Activated CD4-positive, alpha-beta T cell treated with anti-CD3 and anti-CD28 coated beads, Interleukin-2, amount 50 U/mL, for 24 hours (primary cell): ENCODE measurements around the gene MACF1.
"Not testable (repeated sequence)": the region's sequence is repeated elsewhere in the genome, so short reads cannot be mapped to it uniquely, and the experiment has no call there.

Source experiments
- DNase-seq, 2 donors: peaks; one replicate each; pipeline ENCODE4 v3.0.0-alpha.2; 2020; ENCODE audit warnings: low read depth in 1 of 2, low spot score in 1 of 2

The MACF1 gene

DNA sequence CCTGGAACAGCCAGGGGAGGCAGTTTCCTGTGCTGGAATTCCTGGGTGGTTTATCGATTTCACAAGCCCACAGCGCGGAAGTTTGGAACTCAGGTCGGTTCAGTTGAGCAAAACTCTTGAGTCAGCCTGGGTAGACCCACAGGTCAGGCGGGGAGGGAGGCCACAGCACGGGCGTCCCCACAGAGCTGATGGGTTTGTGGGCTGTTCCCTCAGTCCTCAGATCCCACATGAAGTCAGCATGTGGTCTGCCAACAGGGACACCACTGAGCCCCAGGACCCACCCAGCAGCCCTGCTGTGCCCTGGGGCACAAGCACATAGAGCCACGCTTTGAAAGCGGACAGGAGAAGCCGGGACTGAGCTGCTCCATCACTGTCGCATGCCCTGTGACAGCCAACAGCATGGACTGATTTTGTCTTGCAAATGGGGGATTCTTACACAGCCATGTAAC, 304.4 kb downstream of the MACF1 start:
- DNase-seq, result no peak

DNA sequence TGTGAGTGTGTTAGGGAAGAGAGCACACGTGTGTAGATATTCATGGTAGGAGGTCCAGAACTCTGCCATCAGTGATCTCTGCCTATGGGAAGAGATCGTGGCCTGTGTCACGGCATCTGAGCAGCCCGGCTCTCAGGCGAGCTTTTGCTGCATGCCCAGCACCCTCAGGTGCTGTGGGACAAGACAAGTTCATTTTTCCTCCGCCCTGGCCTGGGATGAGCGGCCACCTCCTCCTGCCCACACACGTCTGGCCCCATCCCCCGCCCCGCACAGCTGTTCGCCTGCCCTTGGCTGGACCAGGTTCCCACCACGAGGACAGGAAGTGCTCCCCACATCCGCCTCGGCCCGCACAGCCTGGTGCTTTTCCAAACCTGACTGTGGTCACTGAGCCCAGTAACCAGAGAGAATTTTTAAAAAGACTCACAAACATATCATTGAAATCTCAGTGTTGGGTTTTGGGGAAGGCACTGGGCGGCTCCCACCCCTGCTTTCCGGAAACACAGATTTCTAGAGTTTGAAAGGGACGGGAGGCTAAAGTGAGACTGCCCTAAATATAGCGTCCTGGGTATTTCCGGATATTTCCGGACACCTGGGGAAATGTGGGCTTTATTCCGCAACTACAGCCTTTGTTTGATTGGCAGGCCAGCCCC, 305.0 kb downstream of the MACF1 start:
- no peak for DNase-seq

DNA sequence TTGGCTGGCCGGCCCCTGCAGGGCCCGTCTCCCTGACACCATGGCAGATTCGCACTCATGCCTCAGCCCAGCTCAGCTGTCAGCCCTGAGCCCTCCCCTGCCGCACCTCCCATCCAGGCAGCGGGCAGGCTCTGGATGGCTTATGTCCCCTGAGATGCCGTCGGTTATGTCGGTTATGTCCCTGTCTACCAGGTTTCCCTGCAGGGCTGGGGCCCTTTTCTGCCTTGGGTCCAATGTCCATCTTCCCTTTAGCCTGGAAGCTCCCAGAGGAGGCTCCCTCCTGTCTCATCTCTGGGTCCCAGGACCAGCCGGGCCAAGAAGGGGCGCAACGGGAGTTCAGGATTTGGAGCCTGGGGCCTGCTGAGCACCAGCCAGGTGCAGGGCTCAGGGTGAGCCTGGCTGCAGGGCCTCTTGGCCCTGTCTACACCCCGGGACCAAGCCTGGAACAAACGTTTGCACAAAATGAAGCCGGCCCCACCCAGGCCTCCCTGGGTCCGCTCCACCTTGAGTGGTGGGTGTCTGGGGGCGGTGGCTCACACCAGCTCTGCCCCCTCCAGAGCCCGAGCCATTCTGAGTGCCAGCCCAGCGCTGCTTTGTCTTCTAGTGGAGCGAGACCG, 306.2 kb downstream of the MACF1 start:
- not testable (repeated sequence) for DNase-seq

DNA sequence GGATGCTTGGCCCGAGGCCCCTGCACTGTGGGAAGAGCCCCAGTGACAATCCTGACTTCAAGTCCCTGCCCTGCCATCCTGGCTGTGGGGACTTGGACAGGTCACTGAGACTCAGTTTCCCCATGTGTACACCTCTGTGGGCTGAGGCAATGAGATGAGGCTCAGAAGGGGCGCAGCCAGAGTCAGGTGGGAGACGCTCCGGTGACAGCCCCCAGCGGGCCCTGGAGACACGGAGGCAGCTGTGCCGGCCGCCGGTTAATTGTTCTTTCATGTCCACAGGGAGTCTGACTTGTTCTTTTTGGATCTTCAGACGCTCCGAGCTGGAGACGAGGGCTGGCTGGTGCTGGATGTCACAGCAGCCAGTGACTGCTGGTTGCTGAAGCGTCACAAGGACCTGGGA, 307.0 kb downstream of the MACF1 start:
- not testable (repeated sequence) for DNase-seq

DNA sequence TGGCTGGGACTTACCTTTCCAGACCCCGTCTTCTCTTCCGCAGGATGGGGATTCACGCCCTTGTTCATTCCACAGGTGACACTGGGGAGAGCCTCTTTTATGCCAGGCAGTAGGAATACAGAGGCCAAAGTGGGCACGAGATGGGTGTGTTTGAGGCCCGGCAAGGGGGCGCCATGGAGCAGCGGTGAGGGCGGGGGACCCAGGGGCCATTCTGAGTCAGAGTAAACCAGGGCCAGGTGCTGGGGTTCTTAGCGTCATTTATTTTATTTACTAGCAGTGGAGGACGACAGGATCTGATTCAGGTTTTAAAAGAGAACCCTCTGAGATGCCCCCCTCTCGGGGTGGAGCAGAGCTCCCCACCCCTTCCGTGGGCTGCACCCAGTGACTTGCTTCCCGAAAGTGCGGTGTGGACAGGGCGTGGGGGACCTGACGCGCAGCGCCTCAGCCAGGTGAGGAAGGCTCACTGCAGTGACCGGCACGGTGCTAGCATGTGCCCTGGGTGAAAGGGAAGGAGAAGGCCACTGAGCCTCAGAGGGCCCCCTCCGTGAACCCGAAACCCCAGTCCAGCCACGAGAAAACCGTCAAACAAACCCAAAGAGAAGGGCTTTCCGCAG, 307.8 kb downstream of the MACF1 start:
- not testable (repeated sequence) for DNase-seq

DNA sequence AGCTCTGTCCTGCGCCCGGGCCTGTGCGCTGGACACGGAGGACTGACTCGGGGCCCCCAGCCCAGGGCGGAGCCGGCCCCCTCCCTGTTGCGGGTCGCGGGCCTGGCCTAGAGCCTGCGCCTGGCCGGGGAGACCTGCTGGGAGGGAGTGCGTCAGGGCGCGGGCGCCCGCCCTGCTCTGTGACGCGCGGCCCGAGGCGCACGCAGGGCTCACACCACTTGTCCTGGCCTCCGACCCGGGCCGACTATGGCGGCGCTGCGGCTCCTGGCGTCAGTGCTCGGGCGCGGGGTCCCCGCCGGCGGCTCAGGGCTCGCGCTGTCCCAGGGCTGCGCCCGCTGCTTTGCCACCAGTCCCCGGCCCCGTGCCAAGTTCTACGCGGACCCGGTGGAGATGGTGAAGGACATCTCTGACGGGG, 310.2 kb downstream of the MACF1 start:
- DNase-seq, result not testable (repeated sequence)

DNA sequence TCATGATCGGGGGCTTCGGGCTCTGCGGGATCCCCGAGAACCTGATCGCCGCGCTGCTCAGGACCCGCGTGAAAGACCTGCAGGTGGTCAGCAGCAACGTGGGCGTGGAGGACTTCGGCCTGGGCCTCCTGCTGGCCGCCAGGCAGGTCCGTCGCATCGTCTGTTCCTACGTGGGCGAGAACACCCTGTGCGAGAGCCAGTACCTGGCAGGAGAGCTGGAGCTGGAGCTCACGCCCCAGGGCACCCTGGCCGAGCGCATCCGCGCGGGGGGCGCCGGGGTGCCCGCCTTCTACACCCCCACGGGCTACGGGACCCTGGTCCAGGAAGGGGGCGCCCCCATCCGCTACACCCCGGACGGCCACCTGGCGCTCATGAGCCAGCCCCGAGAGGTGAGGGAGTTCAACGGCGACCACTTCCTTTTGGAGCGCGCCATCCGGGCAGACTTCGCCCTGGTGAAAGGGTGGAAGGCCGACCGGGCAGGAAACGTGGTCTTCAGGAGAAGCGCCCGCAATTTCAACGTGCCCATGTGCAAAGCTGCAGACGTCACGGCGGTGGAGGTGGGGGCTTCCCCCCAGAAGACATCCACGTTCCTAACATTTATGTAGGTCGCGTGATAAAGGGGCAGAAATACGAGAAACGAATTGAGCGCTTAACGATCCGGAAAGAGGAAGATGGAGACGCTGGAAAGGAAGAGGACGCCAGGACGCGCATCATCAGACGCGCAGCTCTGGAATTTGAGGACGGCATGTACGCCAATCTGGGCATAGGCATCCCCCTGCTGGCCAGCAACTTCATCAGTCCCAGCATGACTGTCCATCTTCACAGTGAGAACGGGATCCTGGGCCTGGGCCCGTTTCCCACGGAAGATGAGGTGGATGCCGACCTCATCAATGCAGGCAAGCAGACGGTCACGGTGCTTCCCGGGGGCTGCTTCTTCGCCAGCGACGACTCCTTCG, 310.9 kb downstream of the MACF1 start:
- DNase-seq, result not testable (repeated sequence)

DNA sequence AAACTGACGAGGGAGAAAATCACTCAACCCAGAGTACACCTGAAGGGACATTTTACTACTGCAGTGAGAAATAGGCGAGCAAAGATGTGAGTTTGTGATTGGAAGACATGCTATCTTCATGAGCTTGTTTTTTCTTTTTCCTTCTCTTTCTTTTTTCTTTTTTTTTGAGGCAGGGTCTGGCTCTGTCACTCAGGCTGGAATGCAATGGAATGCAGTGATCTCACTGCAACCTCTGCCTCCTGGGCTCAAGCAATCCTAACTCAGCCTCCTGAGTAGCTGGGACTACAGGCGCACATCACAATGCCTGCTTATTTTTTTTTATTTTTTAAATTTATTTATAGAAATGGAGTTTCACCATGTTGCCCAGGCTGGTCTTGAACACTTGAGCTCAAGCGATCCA, 312.3 kb downstream of the MACF1 start:
- not testable (repeated sequence) for DNase-seq

DNA sequence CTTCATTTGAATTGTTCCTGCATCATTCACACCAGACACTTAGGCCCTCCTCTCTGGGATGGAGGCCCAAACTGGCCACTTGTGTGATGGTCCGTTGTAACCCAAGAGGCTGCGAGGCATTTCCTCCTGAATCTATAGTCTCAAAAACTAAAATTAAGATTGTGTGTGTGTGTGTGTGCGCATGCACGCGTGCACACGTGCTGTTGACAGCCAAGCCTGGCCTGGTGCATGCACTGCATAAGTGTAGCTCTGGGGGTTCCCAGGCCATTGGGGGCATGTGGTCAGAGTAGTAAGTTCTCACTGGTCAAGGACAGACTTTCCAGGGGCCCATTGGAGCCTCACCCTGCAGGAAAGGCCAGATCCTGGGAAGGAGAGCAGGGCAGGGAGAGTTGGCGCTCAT, 313.4 kb downstream of the MACF1 start:
- not testable (repeated sequence) for DNase-seq

DNA sequence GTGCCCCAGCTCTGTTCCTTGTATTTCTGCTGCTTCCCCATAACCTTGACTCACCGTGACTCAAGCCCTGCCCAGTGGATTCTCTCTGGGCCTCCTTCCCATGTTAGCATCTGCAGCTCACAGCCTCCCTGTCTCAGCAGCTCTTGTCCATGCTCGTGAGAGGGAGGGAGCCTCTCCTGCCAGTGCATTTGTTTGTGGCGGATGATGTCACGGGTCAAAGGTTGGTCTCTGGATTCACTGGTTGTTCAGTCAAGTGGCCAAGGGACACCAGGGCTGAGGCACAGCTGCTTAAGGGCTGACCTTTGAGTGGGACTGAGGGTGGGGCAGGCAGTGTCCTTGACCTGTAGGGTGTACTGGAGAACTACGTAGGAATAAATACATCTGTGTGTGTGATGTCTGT, 314.9 kb downstream of the MACF1 start:
- not testable (repeated sequence) for DNase-seq

DNA sequence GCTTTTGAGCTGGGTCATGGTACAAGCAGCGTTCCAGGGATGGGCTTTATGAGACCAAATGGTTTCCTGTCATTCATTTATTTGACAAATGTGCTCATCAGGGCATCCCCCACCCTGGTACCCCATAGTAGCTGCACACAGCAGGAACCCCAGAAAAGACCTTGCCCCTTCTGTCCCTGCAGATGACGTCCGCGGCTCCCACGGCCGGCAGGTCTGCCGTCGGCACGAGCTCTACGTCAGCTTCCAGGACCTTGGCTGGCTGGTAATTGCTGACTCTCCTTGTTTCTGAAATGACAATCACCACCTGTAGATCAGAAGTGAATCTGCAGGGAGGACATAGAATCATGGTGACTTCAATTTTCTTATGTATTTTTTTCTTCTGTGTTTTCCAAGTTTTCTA, 317.7 kb downstream of the MACF1 start:
- DNase-seq, result not testable (repeated sequence)

DNA sequence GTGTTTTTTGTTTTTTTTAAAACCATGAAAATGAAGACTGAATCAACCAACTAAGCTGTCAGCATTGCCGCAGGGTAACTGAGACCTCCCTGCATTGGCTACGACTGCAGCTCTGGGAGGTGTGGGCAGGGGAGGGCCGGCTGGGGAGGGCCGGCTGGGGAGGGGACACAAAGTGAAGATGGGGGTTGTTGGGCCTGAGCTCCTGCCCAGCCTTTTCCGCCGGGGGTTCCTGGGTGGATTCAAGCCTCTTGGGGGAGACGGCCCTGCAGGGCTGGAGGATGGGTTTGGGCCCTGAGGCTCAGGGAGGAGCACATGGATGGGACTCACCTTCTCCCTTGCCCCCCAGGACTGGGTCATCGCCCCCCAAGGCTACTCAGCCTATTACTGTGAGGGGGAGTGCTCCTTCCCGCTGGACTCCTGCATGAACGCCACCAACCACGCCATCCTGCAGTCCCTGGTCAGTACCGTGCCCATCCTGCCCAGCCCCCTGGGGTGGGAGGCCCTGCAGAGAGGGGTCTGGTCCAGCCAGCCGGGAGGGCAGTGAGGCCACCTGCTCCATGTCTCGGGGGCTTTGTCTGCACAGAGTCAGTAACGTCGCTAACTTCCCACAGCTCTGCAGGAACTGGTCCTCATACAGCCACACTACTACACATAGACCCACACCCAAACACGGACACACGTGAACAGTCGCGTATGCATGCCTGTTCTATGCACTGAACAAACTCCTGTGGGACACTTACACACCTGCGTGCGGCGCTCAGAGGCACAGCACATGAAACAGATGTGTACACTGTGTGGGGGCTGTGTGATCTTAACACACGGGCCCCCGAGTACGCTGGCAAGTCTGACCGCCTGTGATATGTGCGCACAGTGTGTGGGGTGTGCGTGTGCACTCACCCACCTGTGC, 318.4 kb downstream of the MACF1 start:
- DNase-seq, result no peak

DNA sequence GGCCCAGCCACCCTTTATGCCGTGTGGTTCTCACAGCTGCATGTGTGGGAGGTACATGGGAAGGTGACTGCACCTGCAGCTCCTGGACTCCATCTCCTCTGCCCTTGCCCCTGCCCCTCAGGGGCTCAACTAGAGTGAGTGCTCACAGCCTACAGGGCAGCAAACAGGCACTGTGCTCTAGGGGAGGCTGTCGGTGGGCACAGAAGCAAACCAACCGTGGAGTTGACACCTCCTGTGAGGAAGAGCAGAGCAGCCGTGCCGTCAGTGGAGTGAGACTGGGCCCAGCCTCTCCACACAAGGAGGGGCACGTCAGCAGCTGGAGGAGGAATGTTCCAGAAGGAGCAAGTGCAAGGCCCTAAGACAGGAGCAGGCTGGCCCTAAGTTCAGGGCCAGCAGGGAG, 319.7 kb downstream of the MACF1 start:
- DNase-seq, result no peak

DNA sequence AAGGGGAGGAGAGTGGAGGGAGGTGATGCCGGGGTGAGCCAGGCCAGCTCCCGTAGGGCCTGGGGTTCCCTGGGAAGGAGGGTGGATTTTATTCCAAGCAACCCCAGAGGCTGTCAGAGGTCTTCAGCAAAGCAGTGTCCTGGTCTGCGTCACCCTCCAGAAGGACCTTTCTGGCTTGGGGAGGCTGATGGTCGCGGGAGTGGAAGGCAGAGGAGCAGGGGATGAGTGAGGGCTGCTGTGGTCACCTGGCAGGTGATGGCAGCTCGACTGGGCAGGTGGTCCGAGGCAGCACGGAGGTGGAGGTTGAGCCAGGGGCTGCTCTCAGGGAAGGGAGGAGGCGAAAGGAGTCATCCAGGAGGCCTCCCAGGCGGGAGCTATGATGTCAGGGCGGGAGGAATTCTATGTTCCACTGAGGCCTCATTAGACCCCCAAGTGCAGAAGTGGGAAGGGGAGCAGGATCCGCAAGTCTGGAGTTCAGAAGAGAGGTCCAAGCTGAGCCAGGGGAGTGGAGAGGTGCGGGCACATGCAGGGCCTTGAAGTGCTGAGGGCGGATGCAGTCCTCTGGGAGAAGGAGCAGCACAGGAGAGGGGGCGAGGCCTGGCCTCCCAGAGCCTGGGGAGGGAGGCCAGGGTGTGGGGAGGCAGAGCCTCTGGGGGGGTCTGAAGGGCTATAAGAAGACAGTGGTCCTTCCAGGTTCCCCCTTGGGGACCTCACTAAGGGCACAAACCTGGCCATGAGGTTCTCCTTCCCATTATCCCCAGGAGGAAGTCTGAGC, 320.3 kb downstream of the MACF1 start:
- no peak for DNase-seq

DNA sequence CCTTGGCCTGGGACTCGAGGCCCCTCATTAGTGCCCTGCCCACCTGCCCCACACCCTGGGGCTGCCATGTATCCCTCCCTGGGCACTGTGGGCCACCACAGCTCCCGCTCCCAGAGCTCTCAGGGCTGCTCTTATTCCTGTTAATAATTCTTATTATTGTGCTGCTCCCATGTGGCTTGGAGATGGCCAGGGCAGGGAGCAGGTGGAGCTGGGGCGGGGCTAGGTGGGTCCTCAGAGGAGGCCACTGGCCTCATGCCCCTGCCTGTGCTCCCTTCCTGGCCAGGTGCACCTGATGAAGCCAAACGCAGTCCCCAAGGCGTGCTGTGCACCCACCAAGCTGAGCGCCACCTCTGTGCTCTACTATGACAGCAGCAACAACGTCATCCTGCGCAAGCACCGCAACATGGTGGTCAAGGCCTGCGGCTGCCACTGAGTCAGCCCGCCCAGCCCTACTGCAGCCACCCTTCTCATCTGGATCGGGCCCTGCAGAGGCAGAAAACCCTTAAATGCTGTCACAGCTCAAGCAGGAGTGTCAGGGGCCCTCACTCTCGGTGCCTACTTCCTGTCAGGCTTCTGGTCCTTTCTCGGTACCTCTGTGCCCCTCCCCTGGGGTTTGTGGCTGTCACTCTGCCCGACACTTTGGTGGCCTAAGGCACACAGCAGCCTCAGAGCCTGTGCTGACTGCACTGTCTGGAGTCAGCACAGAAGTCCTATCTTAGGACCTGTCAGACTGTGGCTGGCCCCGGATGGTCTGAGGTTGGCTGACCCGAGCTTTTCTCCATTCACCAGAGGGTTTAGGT, 321.1 kb downstream of the MACF1 start:
- no peak for DNase-seq

DNA sequence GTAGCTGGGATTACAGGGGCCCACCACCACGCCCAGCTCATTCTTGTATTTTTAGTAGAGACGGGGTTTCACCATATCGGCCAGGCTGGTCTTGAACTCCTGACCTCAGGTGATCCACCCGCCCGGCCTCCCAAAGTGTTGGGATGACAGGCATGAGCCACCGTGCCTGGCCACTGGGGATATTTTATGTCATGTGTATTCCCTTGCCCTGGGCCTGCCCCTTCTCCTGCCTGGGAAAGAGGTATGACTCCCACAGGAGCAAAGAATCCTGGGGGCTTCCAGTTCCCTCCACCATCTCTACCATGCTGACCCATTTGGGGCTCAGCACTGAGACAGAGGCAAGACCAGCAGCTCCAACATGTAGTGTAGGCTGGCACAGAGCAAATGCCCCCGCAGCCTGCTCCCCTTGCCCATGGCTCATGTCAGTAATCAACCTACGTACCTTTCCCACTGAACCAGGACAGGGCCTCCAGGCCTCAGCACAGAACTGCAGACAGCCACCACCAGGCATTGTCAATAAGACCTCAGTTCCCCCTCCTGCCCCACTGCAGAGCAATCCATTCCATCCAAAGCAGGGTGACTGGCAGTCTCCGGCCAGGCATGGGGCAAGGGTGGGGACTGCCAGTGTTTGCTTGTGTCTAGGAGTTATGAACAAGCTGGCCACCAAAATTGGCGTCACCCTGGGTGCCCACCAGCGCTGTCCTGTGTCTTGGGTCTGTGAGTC, 322.1 kb downstream of the MACF1 start:
- DNase-seq, result no peak

DNA sequence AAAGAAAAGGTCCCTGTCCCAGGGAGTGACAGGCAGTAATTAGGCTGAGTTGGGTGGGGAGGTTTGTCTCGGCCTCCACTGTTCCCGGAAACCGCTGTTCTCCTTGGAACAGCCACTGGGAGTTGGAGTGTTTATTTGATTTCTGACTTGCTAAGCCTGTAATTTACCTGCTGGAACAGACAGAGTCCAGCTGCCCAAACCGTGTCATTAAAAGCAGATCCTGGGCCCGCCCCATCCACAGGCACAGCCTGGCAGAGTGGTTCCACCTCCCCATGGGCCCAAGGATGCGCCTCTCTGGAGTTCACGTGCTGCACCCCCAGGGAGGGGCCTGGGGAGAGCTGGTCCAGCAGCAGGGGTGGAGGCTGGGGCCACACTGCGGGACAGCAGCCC, 322.7 kb downstream of the MACF1 start:
- DNase-seq, result not testable (repeated sequence)

DNA sequence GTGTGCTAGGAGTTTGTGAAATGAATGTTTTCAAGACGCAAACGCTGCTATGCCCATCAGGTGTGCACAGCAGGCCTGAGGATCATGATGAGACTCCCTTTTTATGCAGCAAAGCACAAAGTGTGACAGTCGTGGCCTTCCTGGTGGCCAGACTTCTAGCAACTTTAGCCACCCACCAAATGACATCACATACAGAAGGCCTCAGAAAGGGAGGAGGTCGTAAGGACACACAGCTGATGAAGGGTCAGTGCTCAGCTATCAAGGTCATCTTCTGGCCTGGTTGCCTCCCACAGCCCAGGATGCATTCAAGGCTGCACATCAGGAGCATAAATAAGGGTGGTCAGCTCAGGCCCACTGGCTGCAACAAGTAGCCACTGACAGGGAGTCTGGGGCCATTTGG, 323.6 kb downstream of the MACF1 start:
- no peak for DNase-seq
